Measurements from ENCODE around the gene CUL9.
"Not testable (repeated sequence)": the region's sequence is repeated elsewhere in the genome, so short reads cannot be mapped to it uniquely, and the experiment has no call there.

Gene CUL9

DNA sequence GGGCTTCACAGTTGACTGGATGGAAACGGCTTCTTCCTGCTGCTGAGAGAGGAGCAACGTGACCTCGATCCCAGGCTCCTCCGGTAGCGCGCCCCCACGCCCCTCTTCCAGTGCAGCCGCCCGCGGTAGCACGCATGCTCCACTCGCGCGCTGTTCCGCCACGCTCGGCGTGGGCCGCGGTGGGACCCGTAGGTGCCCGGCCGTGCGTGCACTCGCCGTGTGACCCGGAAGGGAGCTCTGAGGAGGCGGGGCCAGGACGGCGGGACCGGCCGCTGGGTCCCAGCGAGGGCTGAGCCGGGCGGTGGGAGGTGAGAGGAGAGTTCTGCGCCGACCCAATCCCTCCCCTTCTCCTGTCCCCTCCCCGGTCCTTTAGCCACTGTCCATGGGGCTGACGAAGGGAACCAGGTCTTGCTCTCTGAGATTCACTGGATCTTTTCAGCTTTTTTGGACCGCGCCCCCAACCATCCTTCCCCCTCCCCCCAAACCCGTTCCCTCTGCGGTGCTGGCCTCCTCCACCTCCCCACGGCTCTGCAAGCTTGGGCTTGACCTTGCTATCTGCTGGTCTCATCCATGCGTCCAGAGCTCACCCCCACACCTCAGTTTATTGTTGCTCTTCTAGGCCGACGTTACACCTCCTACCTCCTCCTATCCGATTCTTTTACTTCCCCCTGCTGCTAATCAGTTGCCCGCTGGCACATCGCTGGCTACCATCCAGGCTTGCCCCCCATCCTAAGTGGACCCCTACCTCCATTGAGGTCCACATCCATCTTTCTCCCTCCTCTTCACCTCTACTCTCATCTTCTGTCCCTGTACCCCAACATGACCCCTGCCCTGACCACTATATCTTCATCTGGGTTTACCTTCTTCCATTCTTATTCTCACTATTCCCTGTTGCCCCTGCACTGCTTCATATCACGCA is at the start of gene CUL9:
TSS of gene CUL9 (plus strand) at position 255 of the 919 bp plus-strand sequence. CDS start 2,115 bp downstream, outside the sequence.
- DNase-seq (ENCODE audit: low spot score): peak; percentile 56

DNA sequence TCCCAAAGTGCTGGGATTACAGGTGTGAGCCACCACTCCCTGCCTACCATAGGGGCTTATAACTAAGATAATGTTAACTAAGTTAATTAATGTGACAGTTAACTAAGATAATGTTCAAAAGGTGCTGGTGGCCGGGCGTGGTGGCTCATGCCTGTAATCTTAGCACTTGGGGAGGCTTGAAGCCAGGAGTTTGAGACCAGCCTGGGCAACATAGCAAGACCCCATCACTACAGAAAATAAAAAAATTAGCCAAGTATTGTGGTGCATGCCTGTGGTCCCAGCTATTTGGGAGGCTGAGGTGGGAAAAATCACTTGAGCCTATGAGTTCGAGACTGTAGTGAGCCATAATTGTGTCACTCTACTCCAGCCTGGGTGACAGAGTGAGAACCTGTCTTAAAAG is 43.7 kb upstream of the CUL9 start:
- DNase-seq (ENCODE audit: low spot score): no peak

GRCh38 chr6:43139973-43140372 is 42.0 kb upstream of the CUL9 start:
- not testable (repeated sequence) for DNase-seq (ENCODE audit: low spot score)

- DNase-seq (ENCODE audit: low spot score): no peak
Measured at GRCh38 chr6:43141644-43142043, 40.4 kb upstream of the CUL9 start.

GRCh38 chr6:43142101-43142500 is 39.9 kb upstream of the CUL9 start:
- DNase-seq (ENCODE audit: low spot score): no peak

- DNase-seq (ENCODE audit: low spot score): peak; percentile 86
Measured at GRCh38 chr6:43143235-43144128, 38.5 kb upstream of the CUL9 start.

DNA sequence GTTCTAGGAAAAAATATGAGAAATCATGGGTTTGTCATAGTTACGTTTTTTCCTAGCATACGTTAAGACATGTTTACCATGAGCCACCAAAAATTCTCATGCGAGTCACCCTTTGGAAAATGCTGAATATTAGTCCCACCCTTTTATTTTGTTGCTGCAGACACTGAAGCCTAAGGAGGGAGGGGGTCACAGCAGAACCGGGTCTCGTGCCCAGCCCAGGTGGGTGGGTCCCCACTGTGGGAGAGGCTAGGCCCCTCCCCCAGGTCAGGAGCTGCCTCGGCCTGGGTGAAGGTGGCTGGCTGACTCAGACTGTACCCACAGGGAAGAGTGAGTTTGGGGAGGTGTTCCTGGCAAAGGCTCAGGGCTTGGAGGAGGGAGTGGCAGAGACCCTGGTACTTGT is 37.1 kb upstream of the CUL9 start:
- DNase-seq (ENCODE audit: low spot score): no peak

- no peak for DNase-seq (ENCODE audit: low spot score)
Measured at GRCh38 chr6:43146261-43146660, 35.7 kb upstream of the CUL9 start.

DNA sequence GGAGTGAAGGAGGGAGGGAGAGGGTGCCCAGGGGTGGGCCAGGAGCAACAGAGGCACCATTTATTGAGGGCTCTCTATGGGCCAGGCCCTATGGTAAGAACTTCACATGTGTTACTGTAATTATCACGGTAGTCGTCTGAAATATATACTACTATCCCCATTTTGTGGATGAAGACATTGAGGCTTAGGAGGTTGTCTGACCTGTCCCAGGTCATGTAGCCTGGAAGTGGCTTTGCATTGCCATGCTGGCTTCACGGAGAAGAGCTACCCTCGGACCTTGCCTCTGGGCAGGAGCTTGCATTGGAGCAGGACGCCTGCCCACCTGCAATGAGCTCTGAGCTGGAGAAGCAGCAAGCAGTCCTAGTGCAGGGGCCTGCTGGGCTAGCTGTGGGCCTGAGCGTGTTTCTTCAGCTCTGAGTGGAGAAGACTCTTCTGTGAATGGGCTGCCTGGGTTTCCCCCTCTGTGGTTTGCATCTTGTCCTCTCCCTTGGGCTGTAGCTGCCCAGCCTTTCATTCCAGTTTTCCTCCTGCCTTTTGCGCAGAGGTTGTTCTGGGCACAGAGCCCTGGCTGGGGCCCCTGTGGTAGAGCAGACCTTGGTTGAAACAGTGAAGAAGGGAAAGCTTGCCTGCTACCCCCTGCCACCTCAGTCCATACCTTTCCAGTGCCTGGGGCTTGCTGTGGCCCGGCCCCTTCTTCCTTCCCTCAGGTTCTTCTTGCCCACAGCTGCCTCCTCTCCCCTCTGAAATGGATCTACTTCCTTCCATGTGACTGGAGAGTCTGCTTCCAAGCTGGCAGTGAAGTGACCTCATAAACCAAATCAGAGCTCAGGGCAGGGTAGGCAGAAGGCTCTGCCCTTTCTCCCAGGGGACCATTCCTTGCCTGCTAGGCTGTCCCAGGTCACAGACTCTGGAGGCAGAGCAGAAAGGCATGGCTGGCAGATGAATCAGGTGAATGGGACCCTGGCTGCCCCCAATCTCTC is 35.0 kb upstream of the CUL9 start:
- DNase-seq (ENCODE audit: low spot score): no peak

DNA sequence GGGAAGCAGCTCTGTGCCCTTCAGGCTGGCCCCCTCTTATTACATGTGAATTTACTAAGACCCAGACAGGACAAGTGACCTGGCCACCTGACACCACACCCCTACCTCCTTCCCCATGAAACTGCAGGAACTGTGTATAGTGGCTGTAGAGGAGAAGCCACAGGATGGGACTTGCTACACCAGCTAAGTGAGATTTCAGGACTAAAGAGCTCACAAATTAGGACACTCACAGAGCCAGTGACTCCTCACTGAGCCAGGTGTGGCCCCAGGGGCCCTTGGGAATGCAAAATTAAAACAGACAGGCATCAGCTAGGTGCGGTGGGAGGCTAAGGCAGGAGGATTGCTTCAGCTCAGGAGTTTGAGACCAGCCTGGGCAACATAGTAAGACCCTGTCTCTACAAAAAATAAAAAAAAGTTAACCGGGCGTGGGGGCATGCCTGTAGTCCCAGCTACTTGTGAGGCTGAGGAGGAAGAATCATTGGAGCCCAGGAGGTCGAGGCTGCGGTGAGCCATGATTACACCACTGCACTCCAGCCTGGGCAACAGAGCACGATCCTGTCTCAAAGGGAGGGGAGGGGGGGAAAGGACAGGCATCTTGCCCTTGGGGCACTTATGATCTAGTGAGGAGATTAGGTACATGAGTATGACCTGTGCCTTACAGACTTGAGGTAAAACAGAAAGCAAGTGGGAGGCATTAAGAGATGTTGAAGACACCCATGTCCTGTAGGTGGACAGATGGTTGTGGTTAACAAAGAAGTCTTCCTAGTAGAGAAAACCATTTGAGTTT is 34.1 kb upstream of the CUL9 start:
- no peak for DNase-seq (ENCODE audit: low spot score)

DNA sequence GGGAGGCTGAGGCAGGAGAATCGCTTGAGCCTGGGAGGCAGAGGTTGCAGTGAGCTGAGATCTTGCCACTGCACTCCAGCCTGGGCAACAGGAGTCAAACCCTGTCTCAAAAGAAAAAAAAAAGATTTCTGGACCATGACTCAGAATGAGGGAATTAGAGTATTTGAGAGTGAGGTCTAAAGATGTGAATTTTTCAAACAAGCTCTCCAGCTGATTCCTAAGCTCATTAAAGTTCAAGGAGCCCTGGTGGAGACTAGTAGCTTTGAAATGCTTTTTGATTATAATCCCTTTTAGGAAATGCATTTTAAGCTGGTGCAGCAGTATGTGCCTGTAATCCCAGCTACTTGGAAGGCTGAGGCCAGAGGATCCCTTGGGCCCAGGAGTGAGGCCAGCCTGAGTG is 32.7 kb upstream of the CUL9 start:
- no peak for DNase-seq (ENCODE audit: low spot score)

GRCh38 chr6:43150051-43150751 is 31.8 kb upstream of the CUL9 start:
- no peak for DNase-seq (ENCODE audit: low spot score)

- no peak for DNase-seq (ENCODE audit: low spot score)
Measured at GRCh38 chr6:43159599-43159998, 22.4 kb upstream of the CUL9 start.

DNA sequence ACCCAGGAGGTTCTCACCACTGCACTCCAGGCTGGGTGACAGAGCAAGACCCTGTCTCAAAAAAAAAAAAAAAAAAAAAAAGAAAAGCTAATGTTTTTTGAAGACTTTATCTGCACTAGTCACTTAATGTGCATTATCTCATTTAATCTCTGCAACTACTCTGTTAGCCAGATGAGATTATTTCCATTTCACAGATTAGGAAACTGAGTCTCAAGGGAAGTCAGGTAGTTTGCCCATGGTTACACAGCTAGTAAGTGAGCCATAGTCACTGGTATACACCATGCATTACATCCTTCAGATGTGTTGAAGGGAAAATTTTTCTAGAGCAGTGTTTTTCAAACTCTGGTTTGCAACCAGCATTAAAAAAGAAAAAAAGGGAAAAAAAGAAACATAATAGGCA is 18.1 kb upstream of the CUL9 start:
- DNase-seq (ENCODE audit: low spot score): no peak

DNA sequence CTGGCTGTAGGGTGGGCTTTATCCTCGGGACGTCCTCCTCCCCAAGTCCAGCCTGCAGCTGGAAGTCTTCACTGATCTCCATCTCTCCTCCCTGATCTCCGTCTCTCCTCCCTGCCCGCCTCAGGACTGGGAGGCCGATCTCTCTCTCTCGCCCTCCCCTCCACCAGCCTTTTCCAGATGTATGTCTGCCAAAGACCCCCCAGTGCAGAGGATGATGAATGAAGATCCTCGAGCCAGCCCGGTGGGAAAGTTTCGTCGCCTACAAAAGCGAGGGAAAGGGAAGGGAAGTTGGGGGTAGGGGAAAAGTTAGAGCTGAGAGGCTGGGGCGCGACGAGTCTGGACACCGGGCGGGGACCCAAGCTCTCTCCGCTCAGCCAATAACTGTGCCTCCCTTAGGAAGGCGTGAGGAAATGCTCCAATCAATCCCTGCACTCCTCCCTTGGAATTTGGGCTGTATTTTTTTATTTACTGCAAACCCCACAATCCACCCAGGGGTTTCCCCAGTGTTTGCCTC is 11.5 kb upstream of the CUL9 start:
- DNase-seq (ENCODE audit: low spot score): peak; percentile 82

DNA sequence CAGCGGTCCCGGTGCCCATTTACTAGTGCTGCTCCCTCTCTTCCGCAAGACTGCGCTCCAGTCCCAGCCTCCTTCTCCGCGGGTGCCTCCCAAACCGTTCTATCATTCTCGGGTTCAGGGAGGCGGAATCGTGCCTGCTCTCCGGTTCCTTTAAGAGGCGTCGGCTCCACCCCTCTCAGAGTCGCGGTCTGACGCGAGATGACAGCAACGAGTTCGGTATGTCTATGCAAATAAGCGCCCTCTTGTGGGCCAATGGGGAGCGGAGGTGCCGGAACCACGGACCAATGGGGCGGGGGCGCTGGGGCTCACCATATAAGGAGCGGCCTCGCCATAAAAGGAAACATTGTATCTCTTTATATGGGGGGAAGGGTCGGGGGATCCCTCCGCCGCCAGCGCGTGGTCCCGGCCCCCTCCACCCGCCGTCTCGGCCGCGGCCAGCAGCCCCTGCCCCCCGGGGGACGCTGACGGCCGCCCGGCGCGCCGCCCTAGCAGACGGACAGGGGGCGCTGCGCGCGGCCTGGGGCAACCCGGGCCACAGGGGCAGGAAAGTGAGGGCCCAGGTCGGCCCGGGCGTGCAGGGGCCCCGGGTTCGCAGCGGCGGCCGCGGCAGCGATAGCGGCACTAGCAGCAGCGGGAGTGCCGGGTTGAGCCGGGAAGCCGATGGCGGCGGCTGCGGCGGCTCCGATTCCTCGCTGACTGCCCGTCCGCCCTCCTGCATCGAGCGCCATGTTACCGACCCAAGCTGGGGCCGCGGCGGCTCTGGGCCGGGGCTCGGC is 10.9 kb upstream of the CUL9 start, which contains the start of gene SRF:
TSS of gene SRF (plus strand) at position 339 of the 776 bp plus-strand sequence. CDS start at position 727, 388 bp downstream.
- DNase-seq (ENCODE audit: low spot score): peak; percentile 96

- no peak for DNase-seq (ENCODE audit: low spot score)
Measured at GRCh38 chr6:43171707-43172103, 10.3 kb upstream of the CUL9 start.

- DNase-seq (ENCODE audit: low spot score): peak; percentile 12
Measured at GRCh38 chr6:43172104-43173007, 9.6 kb upstream of the CUL9 start.

Data from kidney capillary endothelial cell (primary cell).